Spleen (tissue), 7 donors: ENCODE data around the gene UNC5A.

ENCODE experiments used
- POLR2A ChIP-seq, 3 donors: fragments of 450-650 bp; IDR thresholded peaks; one replicate each; pipeline ENCODE4 v1.5.1; 2017; ENCODE audit warnings: antibody characterized with exemption in 3 of 3, mild to moderate bottlenecking in 1 of 3
- TF ChIP-seq, protein P1 (sequence below), 11 experiments: fragments of 200-600 bp in 7 of 11; fragments of 450-650 bp in 4 of 11; sonication (generic) in 4 of 11; IDR thresholded peaks in 8 of 11; conservative IDR thresholded peaks in 3 of 11; 1 replicate in 7 of 11; 2 replicates in 4 of 11; pipeline versions ENCODE4 v1.4.0 to v1.8.0; 2016 to 2021; ENCODE audit warnings: antibody characterized with exemption in 11 of 11, inconsistent platforms in 4 of 11, mild to moderate bottlenecking in 1 of 11
- donor health status: DM: no; HTN: no; CAD: no; lungs with moderate emphysema.
- donor health status: DM: no; HTN: no; CAD: no.
- donor health status: DM: no; HTN: no; CAD: no.

DNA sequence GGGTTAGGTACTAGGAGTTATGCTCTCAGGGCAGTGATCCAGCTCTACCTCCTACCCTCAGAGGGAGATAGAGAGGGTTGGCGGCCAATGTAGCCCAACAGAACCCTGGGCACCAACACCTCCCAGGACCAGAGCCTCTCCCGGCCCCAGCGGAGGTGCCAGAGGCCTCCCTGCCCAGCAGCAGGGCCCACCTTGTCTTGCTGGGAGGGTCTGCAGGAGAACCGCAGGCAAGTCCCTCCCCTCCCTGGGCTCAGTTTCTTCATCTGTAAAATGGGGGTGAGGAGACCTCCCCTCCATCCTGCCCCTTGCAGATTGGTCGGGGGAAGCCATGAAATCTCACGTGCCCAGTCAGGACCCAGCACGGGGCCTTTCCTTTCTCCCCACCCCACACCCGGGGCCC lies 54.4 kb downstream of the UNC5A start:
- TF ChIP-seq, protein P1, sequence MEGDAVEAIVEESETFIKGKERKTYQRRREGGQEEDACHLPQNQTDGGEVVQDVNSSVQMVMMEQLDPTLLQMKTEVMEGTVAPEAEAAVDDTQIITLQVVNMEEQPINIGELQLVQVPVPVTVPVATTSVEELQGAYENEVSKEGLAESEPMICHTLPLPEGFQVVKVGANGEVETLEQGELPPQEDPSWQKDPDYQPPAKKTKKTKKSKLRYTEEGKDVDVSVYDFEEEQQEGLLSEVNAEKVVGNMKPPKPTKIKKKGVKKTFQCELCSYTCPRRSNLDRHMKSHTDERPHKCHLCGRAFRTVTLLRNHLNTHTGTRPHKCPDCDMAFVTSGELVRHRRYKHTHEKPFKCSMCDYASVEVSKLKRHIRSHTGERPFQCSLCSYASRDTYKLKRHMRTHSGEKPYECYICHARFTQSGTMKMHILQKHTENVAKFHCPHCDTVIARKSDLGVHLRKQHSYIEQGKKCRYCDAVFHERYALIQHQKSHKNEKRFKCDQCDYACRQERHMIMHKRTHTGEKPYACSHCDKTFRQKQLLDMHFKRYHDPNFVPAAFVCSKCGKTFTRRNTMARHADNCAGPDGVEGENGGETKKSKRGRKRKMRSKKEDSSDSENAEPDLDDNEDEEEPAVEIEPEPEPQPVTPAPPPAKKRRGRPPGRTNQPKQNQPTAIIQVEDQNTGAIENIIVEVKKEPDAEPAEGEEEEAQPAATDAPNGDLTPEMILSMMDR (IDR thresholded peaks at IDR 0.05 in 8 of 11, conservative IDR thresholded peaks at IDR 0.05 in 3 of 11): no peak
- TF ChIP-seq POLR2A (IDR thresholded peaks at IDR 0.05): no peak
